ENCODE results near the gene FTO. TPM values are rescaled to one million over a fixed set of nuclear protein-coding genes. Genes with fewer than 3 reads are reported as not detected.

FTO gene
- total RNA-seq, 2 donors from 2014 or later = 44.0 to 51.5 TPM

DNA sequence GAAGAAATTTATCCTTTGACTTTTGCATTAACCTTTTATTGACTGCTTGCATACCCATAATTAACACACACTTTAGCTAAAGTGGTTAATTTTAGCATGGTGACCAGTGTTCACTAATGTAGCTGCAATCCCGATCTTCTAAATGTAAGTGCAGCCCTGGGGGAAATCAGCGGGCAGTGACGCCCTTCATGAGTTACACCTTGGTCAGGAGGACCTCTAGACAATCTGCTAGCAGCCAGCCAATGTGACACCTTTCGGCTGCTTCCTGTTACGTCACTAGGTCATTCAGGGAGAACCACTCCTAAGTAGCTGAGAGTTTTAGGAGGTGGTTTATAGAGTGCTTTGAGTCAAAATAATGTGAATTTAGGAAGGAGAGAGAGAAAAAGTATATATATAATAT is 402.1 kb downstream of the FTO start:
- Mint-ChIP-seq H3K27me3 (ENCODE audit: low read depth) (no peaks in the 10 kb centered on the region), H3K9me3 (no peaks in the 10 kb centered on the region), H3K4me3 (no peak overlapping the region), H3K36me3 (ENCODE audit: insufficient read depth in 2 of 2) (no peaks in the 10 kb centered on the region), H3K4me1 (ENCODE audit: low read depth) (no peaks in the 10 kb centered on the region), H3K27ac (no peak overlapping the region)
- ATAC-seq (replicated peaks in 1 of 2) = no peak
- no peak for DNase-seq

DNA sequence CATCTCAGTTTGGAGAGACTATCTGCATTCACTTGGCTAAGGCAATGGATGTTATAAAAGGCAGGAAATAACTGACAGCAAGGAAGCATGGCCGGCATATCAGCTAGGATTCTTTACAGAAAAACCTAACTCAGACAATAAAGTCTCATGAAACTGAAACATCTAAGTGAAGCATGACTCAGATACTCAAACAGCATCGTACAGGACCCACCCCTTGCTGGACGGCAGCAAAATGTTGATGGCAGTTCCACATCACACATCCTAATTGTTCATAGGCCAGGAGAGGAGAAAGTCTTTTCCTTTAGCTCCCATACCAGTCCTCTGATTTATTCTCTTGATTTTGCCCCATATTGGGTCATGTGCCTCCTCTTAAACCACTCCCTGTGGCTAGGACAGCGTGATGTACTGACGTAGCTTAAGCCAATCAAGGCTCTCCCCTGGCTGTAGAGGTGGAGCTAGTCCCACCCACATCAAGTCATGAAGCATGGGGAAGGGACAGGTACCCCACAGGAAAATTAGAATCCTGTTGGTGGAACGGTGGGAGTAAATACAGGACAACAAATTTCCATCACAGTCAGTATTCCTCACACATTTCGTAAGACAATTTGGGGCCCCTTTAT is 403.7 kb downstream of the FTO start:
- DNase-seq (no peak), ATAC-seq (replicated peaks in 1 of 2) (no peak)
- H3K4me3 Mint-ChIP-seq = no peak overlapping the region
- no peak overlapping the region for H3K27ac Mint-ChIP-seq
- no peaks in the 10 kb centered on the region for H3K27me3 Mint-ChIP-seq (ENCODE audit: low read depth)
- H3K36me3 Mint-ChIP-seq (ENCODE audit: insufficient read depth in 2 of 2) = no peaks in the 10 kb centered on the region
- no peaks in the 10 kb centered on the region for H3K9me3 Mint-ChIP-seq
- H3K4me1 Mint-ChIP-seq (ENCODE audit: low read depth) = no peaks in the 10 kb centered on the region

DNA sequence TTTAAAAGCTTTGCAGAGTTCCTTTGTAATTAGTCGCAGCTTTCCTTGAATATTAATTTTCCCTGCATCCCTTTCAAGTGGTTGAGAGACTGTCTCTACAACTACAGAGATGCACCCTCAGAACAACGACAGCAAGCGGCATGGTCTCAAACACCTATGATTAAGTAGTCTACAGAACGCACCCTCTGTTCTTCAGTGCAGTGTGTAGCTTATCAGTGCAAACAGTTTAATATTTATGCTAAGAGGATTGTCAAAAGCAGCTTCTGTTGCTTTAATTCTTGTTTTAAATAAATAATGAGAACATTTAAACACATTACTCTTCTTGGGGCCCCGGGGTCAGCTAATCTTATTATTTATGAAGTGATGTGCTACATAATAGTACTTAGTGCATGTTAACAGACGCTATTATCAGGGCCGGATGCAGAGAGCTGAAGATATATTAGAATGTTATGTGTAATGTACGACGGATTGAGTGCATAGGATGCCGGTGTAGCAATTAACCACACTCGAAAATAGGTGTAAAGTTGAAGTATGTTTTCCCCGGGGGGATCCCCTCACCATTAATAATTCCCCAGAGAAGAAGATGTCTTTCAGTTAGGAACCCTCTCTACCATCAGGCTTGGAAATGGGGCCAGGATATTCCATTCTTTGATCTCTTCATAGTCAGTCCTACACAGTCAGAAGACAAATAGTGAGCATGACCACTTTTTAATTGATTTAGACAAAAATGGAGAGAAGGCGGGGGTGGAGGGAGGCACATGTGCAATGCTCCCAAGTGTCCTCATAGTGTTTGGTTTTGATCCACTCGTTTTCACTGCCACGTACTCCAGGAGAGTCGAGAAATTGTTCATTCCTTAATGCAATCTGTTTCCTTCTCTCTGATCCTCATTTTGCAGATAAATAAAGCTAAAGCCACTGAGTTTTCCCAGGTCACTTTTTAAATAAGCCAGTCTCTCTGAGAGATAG is 406.3 kb downstream of the FTO start:
- DNase-seq = no peak
- H3K9me3 Mint-ChIP-seq = no peaks in the 10 kb centered on the region
- no peak overlapping the region for H3K27ac Mint-ChIP-seq
- H3K4me1 Mint-ChIP-seq (ENCODE audit: low read depth) = no peaks in the 10 kb centered on the region
- H3K27me3 Mint-ChIP-seq (ENCODE audit: low read depth) = no peaks in the 10 kb centered on the region
- no peak for ATAC-seq (replicated peaks in 1 of 2)
- no peak overlapping the region for H3K4me3 Mint-ChIP-seq
- H3K36me3 Mint-ChIP-seq (ENCODE audit: insufficient read depth in 2 of 2) = peaks cover 0 to 2% of the 10 kb centered on the region in 2 donors

DNA sequence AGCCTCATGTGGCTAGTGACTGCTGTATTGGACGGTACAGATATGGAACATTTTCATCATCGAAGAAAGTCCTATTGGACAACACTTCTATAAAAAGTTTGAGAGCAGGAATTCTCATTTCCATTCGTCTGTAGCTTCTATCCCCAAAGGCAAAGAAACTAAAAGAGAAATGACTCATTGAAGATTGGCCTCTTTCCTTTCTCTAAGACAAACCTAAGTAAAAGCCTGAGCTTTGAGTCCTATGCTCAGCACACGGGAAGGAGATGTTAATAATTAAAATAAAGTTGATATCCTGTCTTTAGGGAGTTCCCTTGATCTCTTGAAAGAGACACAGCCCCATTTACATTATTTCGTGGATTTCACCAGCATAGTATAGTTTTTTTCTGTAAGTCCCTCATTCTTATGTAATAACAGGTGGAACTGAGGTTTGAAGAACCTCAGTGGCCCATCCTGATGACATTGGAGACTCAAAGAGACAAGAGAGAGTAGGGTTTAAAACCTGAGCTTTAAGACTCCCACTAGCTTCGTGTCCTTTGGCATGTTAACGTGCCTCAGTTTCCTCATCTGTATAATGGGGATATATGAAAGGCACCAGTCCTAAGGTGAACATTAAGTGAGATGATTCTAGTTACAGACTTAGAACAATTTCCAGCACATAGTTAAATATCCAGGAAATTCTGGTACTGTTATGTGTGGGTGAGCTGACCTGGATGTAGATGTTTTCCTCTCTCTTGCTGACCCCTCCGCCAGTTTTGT is 408.7 kb downstream of the FTO start:
- H3K27ac Mint-ChIP-seq = no peak overlapping the region
- no peaks in the 10 kb centered on the region for H3K4me1 Mint-ChIP-seq (ENCODE audit: low read depth)
- peaks cover 0 to 2% of the 10 kb centered on the region in 2 donors for H3K36me3 Mint-ChIP-seq (ENCODE audit: insufficient read depth in 2 of 2)
- H3K9me3 Mint-ChIP-seq = no peaks in the 10 kb centered on the region
- H3K4me3 Mint-ChIP-seq = no peak overlapping the region
- DNase-seq = no peak
- no peak for ATAC-seq (replicated peaks in 1 of 2)
- H3K27me3 Mint-ChIP-seq (ENCODE audit: low read depth) = no peaks in the 10 kb centered on the region

DNA sequence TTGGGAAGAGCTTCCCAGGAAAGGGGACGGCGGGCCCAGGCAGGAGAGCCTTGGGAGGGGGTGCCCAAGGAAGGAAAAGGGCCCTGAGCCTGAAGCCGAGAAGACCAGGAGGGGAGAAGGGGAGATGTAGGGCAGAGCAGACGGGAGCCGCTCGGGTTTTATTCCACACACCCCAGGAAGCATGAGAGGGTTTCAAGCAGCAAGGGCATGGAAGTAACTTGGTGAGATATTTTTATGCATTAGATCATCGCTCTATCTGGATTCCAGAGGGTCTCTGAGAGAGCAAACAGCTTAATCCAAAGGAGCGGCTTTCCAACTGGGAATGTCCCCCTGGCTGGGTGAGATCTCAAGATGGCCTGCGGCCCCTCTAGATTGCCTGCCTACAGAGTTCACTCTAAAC is 411.6 kb downstream of the FTO start:
- Mint-ChIP-seq H3K4me3 (no peak overlapping the region), H3K36me3 (ENCODE audit: insufficient read depth in 2 of 2) (peaks cover 0 to 2% of the 10 kb centered on the region in 2 donors), H3K27ac (no peak overlapping the region), H3K9me3 (no peaks in the 10 kb centered on the region), H3K27me3 (ENCODE audit: low read depth) (no peaks in the 10 kb centered on the region), H3K4me1 (ENCODE audit: low read depth) (no peaks in the 10 kb centered on the region)
- DNase-seq (no peak), ATAC-seq (replicated peaks in 1 of 2) (no peak)

DNA sequence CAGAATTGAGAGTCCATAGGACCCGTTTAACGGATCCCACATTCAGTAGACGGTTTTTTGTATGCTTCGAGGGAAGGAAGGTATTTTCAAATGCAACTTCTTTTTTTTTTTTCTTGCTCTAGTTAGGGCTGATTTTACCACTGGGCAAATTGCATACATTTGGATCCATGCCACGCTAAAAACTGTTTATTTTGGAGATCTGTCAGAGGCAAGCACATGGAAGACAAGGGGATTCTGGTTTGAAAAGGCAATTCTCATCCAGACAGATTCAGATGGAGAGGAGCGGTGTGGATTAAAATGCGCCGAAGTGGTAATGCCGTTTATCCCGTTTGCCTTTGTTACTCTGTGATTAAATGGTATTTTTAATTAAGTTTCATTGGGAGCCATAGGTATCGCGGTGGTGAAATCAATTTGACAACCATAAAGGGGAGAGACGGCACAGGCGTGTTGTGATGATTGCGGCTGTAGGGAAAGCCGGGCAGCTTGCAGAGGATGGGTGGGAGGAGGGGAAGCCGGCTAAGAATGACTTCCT is 412.2 kb downstream of the FTO start:
- H3K27ac Mint-ChIP-seq = no peak overlapping the region
- H3K27me3 Mint-ChIP-seq (ENCODE audit: low read depth) = no peaks in the 10 kb centered on the region
- no peaks in the 10 kb centered on the region for H3K9me3 Mint-ChIP-seq
- H3K4me3 Mint-ChIP-seq = no peak overlapping the region
- DNase-seq (no peak), ATAC-seq (replicated peaks in 1 of 2) (no peak)
- H3K36me3 Mint-ChIP-seq (ENCODE audit: insufficient read depth in 2 of 2) = peaks cover 0 to 2% of the 10 kb centered on the region in 2 donors
- no peaks in the 10 kb centered on the region for H3K4me1 Mint-ChIP-seq (ENCODE audit: low read depth)

DNA sequence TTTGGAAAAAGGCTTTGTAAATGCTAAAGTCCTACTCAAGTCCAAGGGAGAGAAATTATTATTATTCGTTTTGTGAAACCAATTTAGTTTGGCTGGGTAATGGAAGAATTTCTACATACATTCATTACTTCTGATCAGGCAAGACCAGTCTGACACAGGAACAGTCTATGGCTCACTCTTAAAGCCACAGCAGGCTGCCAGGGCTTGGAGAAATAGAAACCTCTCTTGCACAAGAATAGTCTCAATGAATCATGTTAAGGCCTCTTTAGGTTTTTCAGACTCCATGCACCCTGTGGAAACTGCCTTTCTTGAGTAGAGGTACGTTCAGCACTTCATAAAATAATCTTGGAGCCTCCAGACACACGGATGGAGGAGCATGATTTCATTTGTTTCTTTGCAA is 414.9 kb downstream of the FTO start:
- H3K27ac Mint-ChIP-seq = no peak overlapping the region
- no peaks in the 10 kb centered on the region for H3K27me3 Mint-ChIP-seq (ENCODE audit: low read depth)
- H3K9me3 Mint-ChIP-seq = no peaks in the 10 kb centered on the region
- H3K36me3 Mint-ChIP-seq (ENCODE audit: insufficient read depth in 2 of 2) = peaks cover 0 to 2% of the 10 kb centered on the region in 2 donors
- peak in 1 of 2 donors; percentile 23 for ATAC-seq (replicated peaks in 1 of 2)
- H3K4me3 Mint-ChIP-seq = no peak overlapping the region
- H3K4me1 Mint-ChIP-seq (ENCODE audit: low read depth) = no peaks in the 10 kb centered on the region
- no peak for DNase-seq

DNA sequence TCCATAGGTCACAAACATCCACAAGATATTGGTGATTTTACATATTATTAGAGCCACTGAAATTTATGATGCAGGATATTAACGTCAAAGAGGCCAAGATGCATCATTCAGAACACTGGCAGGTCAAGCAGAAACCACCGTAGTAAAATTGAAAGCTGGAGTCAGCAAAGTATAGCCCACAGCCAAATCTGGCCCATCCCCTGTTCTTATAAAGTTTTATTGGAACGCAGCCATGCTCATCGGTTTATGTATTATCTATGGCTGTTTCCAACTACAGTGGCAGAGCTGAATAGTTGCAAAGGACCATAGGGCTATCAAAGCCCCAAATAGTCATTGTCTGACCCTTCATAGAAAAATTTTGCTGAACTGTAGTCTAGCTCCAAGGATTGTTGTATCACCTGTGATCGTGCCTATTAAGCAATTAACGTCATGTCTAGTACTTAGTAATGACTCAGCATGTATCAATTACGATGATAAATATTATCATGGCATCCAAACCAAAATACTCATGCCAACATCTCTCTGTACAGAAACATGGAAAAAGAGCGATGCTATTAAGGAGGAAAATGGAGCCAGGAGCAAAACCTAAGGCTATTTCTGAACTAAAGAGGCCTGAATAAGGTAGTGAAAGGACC is 417.0 kb downstream of the FTO start:
- no peaks in the 10 kb centered on the region for H3K27me3 Mint-ChIP-seq (ENCODE audit: low read depth)
- no peaks in the 10 kb centered on the region for H3K4me1 Mint-ChIP-seq (ENCODE audit: low read depth)
- DNase-seq (no peak), ATAC-seq (replicated peaks in 1 of 2) (no peak)
- no peak overlapping the region for H3K4me3 Mint-ChIP-seq
- H3K27ac Mint-ChIP-seq = no peak overlapping the region
- no peaks in the 10 kb centered on the region for H3K36me3 Mint-ChIP-seq (ENCODE audit: insufficient read depth in 2 of 2)
- H3K9me3 Mint-ChIP-seq = no peaks in the 10 kb centered on the region

DNA sequence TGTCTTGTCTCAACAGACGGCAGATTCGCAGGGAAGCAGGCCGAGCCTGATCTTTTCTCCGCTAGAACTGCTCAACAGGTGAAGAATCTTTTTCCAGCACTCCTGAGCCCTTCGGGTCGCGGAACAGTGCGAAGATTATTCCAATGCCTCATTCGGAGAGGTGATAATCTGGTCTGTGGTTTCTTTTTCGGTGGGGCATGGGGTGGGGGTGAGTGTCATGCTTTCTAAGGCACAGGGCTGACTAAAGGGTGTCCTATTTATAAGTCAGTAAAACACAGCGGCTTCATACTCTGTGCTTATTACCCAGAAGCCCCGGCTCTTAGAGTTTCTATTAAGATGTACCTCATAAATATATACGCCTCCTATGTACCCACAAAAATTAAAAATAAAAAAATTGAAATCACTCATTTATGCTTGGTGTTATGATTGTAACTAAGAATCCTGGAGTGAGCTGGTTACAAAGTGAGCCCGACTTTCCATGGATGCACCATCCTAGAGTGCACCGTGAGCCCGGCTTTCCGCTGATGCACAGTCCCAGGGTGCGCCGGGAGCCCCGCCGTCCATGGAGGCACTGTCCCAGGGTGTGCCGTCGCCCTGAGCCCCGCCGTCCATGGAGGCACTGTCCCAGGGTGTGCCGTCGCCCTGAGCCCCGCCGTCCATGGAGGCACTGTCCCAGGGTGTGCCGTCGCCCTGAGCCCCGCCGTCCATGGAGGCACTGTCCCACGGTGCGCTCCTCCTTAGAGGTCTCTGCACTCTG is 417.8 kb downstream of the FTO start:
- H3K4me1 Mint-ChIP-seq (ENCODE audit: low read depth) = no peaks in the 10 kb centered on the region

DNA sequence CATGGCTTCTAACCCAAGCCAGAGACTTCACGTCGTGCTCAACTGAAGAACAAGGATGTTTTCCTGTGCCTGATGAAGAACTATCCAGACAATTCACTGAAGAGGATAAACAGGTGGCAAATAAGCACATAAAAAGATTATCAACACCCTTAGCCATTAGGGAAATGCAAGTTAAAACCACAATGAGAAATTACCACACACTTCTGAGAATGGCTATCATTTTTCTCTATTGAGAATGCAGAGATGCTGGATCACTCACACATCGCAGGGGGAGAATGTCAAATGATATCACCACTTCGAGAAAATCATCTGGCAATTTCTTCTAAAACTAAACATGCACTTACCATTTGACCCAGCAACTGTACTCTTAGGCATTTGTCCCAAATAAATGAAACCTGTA is 419.8 kb downstream of the FTO start:
- no peak for DNase-seq
- Mint-ChIP-seq H3K4me1 (ENCODE audit: low read depth) (no peaks in the 10 kb centered on the region), H3K27me3 (ENCODE audit: low read depth) (no peaks in the 10 kb centered on the region), H3K27ac (no peak overlapping the region), H3K9me3 (no peaks in the 10 kb centered on the region), H3K36me3 (ENCODE audit: insufficient read depth in 2 of 2) (no peaks in the 10 kb centered on the region), H3K4me3 (no peak overlapping the region)
- no peak for ATAC-seq (replicated peaks in 1 of 2)

More for the DNA sequence above, 417.8 kb downstream of the FTO start:
- DNase-seq (no peak), ATAC-seq (replicated peaks in 1 of 2) (no peak)
- Mint-ChIP-seq H3K27me3 (ENCODE audit: low read depth) (no peaks in the 10 kb centered on the region), H3K9me3 (no peaks in the 10 kb centered on the region), H3K4me3 (no peak overlapping the region), H3K36me3 (ENCODE audit: insufficient read depth in 2 of 2) (no peaks in the 10 kb centered on the region), H3K27ac (no peak overlapping the region)

DNA sequence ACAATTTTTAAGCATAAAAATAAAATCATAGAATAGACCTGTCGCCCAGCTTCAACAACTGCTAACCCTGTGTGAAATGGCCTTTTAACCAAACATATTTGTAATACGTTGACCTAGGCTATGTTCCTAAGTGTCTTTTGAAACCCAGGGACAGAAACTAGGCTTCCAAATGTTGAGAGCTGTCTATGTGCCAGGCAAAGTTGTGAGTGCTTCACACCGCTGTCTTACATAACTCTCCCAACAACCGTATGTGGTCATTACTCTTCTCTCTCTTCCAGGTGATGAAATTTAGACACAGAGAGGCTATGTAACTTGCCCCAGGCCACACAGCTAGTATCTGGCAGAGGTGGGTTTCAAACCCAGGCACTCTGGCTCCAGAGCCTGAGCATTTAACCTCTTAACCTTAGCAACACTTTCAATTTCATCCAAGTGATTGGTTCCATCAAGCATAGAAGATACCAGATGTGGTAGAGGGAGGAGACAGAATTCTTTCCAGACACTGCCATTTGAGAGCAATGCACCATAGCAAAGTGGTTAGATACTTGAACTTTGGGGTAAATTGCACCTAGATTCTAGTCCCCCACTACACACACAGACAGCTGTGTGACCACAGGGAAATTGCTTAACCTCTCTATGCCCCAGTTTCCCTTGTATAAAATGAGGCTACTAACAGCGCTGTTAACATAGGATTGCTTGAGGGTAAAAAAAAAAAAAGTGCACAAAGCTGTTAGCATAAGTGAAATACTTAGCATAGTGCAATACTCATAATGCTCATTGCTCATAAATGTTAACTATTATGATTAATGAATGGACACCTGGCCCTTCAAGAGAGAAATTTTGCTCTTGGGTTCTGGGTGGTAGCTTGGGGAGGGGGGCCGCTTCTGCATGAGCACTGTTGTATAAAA is 422.0 kb downstream of the FTO start:
- DNase-seq (no peak), ATAC-seq (replicated peaks in 1 of 2) (no peak)
- Mint-ChIP-seq H3K27ac (no peak overlapping the region), H3K27me3 (ENCODE audit: low read depth) (no peaks in the 10 kb centered on the region), H3K4me3 (no peak overlapping the region), H3K9me3 (no peaks in the 10 kb centered on the region), H3K4me1 (ENCODE audit: low read depth) (no peaks in the 10 kb centered on the region), H3K36me3 (ENCODE audit: insufficient read depth in 2 of 2) (no peaks in the 10 kb centered on the region)
